Thoracic aorta (tissue), 2 donors: ENCODE measurements around the gene SNCB. TPM values are rescaled to one million over a fixed set of nuclear protein-coding genes. Genes with fewer than 3 reads are reported as not detected.

Experiments
- ATAC-seq: fragments of 150-250 bp; one replicate; pipeline ENCODE4 v1.8.0; 2017; ENCODE audit warnings: low read depth; ENCODE audit not compliant: insufficient number of reproducible peaks, low FRiP score
- DNase-seq: peaks from one replicate; pipeline ENCODE4 v3.0.0-alpha.2; 2020; ENCODE audit warnings: low spot score
- H3K27ac ChIP-seq, 2 donors: fragments of 200-600 bp; sonication (generic); 1 replicate in 1 of 2; 2 replicates in 1 of 2; pipeline ENCODE4 v1.5.1; 2016; ENCODE audit warnings: mild to moderate bottlenecking in 2 of 2, moderate library complexity in 2 of 2
- H3K27me3 ChIP-seq: fragments of 200-600 bp; sonication (generic); replicated peaks from 2 replicates; pipeline ENCODE4 v1.6.0; 2016; ENCODE audit warnings: mild to moderate bottlenecking; ENCODE audit not compliant: insufficient read depth
- H3K36me3 ChIP-seq: fragments of 200-600 bp; sonication (generic); one replicate; pipeline ENCODE4 v1.5.1; 2016
- H3K4me1 ChIP-seq, 2 donors: fragments of 200-600 bp; sonication (generic); 1 replicate in 1 of 2; 2 replicates in 1 of 2; pipeline versions ENCODE4 v1.5.1 to v1.6.0; 2016; ENCODE audit warnings: low read depth in 2 of 2, mild to moderate bottlenecking in 1 of 2; ENCODE audit not compliant: control insufficient read depth in 1 of 2
- H3K4me3 ChIP-seq: fragments of 200-600 bp; sonication (generic); 2 replicates; pipeline ENCODE4 v1.5.1; 2016; ENCODE audit warnings: mild to moderate bottlenecking
- H3K9me3 ChIP-seq: fragments of 200-600 bp; sonication (generic); 2 replicates; pipeline ENCODE4 v1.5.1; 2016
- total RNA-seq, 2 donors: library from RNA; depleted of rRNA; stranded (reverse); fragments of >200 nt; gene quantifications; one replicate each; pipeline versions ENCODE4 v1.1.0 to v1.2.3, GENCODE V29; 2016
- TF ChIP-seq, protein P1 (sequence below): fragments of 200-600 bp; sonication (generic); IDR thresholded peaks from one replicate; pipeline ENCODE4 v1.5.1; 2019; ENCODE audit warnings: antibody characterized with exemption

SNCB gene
- total RNA-seq, 2 donors from 2014 or later, result not detected

DNA sequence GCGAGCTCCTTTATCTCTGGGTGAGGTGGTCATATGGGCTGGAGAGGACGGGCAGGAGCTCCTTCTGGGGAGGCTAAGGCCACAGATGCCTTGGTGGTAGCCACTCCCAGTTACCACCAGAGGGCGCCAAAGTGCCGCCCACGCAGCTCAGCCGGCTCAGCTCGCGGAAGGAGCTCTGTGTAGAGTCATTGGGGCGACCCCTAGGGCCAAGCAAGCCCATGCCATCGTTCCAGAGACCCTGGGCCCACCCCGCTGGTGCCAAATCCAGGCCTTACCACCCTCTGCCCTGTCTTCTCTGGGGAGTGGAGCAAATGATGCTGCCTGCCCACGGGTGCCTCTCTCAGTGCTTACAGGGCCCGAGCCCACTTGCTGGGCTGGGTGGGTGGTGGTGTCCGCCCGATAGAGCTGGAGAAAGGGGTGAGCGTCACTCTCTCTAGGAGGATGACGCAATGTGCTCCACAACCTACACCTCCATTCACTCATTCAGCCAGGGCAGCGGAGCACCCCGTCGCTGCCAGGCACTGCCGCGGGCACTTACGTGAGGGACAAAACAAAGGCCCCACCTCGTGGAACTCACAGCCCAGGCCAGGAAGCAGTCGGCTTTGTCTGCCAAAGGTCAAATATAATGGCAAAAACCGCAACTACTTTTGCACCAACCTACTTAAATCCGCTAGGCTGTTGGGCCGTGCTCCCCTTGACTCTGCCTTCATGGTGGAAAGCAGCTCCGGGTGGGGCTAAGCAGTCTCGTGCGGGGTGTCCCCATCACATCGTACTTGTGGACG, 30.7 kb upstream of the SNCB start:
- H3K4me3 ChIP-seq, result no peak overlapping the region
- ATAC-seq (no peak), DNase-seq (no peak)
- TF ChIP-seq, protein P1, sequence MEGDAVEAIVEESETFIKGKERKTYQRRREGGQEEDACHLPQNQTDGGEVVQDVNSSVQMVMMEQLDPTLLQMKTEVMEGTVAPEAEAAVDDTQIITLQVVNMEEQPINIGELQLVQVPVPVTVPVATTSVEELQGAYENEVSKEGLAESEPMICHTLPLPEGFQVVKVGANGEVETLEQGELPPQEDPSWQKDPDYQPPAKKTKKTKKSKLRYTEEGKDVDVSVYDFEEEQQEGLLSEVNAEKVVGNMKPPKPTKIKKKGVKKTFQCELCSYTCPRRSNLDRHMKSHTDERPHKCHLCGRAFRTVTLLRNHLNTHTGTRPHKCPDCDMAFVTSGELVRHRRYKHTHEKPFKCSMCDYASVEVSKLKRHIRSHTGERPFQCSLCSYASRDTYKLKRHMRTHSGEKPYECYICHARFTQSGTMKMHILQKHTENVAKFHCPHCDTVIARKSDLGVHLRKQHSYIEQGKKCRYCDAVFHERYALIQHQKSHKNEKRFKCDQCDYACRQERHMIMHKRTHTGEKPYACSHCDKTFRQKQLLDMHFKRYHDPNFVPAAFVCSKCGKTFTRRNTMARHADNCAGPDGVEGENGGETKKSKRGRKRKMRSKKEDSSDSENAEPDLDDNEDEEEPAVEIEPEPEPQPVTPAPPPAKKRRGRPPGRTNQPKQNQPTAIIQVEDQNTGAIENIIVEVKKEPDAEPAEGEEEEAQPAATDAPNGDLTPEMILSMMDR, result peak; percentile 93
- no peak overlapping the region for H3K27ac ChIP-seq
- no peaks in the 10 kb centered on the region for H3K27me3 ChIP-seq
- no peaks in the 10 kb centered on the region for H3K9me3 ChIP-seq
- H3K36me3 ChIP-seq, result peaks cover 7% of the 10 kb centered on the region
- peaks cover 0 to 9% of the 10 kb centered on the region in 2 donors for H3K4me1 ChIP-seq

DNA sequence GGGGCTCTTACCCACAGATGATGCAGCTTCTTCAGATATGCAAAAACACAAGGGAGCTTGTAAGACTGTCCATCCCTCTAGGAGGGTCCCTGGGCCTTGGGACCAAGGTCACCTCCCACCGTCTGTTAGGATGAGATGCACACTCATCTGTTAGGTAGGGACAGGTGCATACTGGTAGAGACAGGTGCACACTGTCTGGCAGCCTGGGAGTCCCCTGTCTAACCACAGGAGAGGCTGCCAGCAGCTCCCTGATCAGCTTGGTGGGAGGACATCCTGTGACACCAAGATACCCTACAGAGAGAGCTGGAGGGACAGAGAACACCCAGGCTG, 30.2 kb upstream of the SNCB start:
- DNase-seq (no peak), ATAC-seq (no peak)
- TF ChIP-seq, protein P1, result no peak
- Histone ChIP-seq H3K4me3 (no peak overlapping the region), H3K4me1 (peaks cover 0 to 9% of the 10 kb centered on the region in 2 donors), H3K27ac (no peak overlapping the region), H3K9me3 (no peaks in the 10 kb centered on the region), H3K36me3 (peaks cover 9% of the 10 kb centered on the region), H3K27me3 (no peaks in the 10 kb centered on the region)

DNA sequence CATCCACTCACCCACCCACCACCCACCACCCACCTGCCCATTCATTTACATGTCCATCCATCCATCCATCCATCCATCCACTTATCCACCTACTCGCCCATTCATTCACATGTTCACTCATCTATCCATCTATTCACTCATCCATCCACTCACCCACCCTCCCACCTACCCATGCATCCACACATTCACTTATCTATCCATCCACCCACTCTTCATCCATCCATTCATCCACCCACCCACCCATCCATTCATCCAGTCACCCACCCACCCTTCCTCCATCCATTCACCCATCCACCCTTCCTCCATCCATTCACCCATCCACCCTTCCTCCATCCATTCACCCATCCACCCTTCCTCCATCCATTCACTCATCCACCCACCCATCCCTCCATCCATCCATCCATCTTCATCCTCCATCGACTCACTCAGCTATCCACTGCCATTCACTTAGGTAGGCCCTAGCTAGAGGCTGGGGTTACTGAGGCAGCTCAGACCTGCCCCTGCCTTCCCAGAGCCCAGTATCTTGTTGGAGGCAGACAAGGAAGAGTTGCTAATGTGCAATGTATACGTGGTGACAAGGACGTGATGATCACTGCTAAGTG, 29.6 kb upstream of the SNCB start:
- Histone ChIP-seq H3K9me3 (no peaks in the 10 kb centered on the region), H3K4me3 (no peak overlapping the region), H3K27ac (no peak overlapping the region), H3K27me3 (no peaks in the 10 kb centered on the region), H3K4me1 (peaks cover 0 to 9% of the 10 kb centered on the region in 2 donors), H3K36me3 (peaks cover 9% of the 10 kb centered on the region)
- TF ChIP-seq, protein P1, result no peak
- no peak for ATAC-seq
- no peak for DNase-seq

DNA sequence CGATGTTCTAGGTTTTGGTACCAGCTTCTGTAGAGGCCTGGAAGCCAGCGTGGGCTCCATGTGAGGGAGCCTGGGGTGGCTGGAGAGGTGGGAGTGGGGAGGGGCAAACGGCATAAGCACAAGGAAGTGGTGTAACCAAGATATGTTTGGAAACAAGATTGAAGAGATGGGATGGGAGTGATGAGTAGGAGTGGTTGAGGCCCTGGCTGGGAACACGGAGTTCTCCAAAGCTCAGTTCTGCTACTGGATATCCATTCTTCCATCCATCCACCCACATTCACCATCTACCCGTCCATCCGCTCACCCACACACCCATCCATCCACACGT, 29.1 kb upstream of the SNCB start:
- DNase-seq (no peak), ATAC-seq (no peak)
- Histone ChIP-seq H3K27me3 (no peaks in the 10 kb centered on the region), H3K27ac (no peak overlapping the region), H3K36me3 (peaks cover 9% of the 10 kb centered on the region), H3K4me3 (no peak overlapping the region), H3K9me3 (no peaks in the 10 kb centered on the region), H3K4me1 (peaks cover 0 to 9% of the 10 kb centered on the region in 2 donors)
- TF ChIP-seq, protein P1, result no peak

DNA sequence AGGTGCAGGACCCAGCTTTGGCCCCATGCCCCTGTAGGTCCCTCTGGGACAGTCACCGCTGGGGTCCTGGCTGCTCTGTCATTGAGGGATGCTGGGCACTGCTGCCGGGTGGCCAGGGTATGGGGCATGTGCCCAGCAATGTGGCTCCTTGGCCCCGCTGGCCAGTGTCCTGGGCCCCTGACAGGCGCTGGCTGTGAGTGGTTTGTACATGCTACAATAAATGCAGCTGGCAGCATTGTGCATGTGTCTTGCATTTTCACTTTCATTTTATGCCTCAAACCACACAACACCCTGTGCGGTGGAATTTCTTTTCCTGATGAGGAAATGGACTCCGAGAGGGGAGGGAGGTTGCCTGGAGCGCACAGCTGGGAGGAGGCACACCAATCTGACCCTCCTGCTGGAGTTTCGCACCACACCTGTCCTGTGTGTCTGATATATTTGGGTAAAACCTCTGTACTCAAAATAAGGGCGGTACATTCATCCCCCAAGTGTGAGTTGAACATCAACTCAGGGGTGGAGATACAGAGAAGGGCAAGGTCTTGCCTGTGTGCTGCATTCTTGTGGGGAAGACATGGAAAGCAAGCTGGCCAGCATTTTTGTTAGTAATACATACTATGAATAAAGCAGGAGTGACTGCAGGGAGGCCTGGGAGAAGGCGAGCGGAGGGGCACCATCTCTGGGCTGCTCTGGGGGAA, 28.6 kb upstream of the SNCB start:
- no peak overlapping the region for H3K27ac ChIP-seq
- ATAC-seq (no peak), DNase-seq (no peak)
- peaks cover 0 to 9% of the 10 kb centered on the region in 2 donors for H3K4me1 ChIP-seq
- H3K27me3 ChIP-seq, result no peaks in the 10 kb centered on the region
- H3K36me3 ChIP-seq, result peaks cover 9% of the 10 kb centered on the region
- H3K9me3 ChIP-seq, result no peaks in the 10 kb centered on the region
- TF ChIP-seq, protein P1, result no peak
- H3K4me3 ChIP-seq, result peak overlapping the region; percentile 9
